ENCODE measurements around the gene CEP57L1. TPM values are rescaled to one million over a fixed set of nuclear protein-coding genes. Genes with fewer than 3 reads are reported as not detected.

The CEP57L1 gene
- total RNA-seq, 1 experiment from 2014 or later: 37.6 TPM

- Histone ChIP-seq H3K27me3 (ENCODE audit: control insufficient read depth, insufficient read depth, low read length) (no peaks in the 10 kb centered on the region), H3K4me3 (ENCODE audit: low read depth in 2 of 2, low read length in 2 of 2) (no peak overlapping the region), H3K9me3 (ENCODE audit: control insufficient read depth, insufficient read depth, low read depth, low read length) (no peaks in the 10 kb centered on the region), H3K36me3 (ENCODE audit: control insufficient read depth, insufficient read depth, low read length) (no peaks in the 10 kb centered on the region; the same call in 1 of the 2 replicates), H3K4me1 (ENCODE audit: control insufficient read depth, insufficient read depth, low read length) (no peaks in the 10 kb centered on the region), H3K27ac (ENCODE audit: low read length) (no peak overlapping the region)
- POLR2A ChIA-PET: no interaction called here
- no peak for ATAC-seq
- in situ Hi-C loops (cut with HindIII; ENCODE audit: low pct_unique_long_range_greater_than_20kb, low sequenced_read_pairs): no loop called here
- intact Hi-C loops (cut with micrococcal nuclease; ENCODE audit: unreplicated experiment): no loop called here
- no peak for DNase-seq (ENCODE audit: low read depth, low spot score)
- BruUV-seq (replicated peaks): no TSS peak
- TF ChIP-seq CTCF (IDR thresholded peaks at IDR 0.05) (no peak), TCF7L2 (IDR thresholded peaks at IDR 0.05; ENCODE audit: low read depth, low read length) (no peak), SIN3A (IDR thresholded peaks at IDR 0.05; ENCODE audit: borderline replicate concordance, insufficient read depth, low read depth, low read length) (no peak), POLR2AphosphoS5 (IDR thresholded peaks at IDR 0.05; ENCODE audit: low read depth, low read length) (no peak), REST (IDR thresholded peaks at IDR 0.05; ENCODE audit: insufficient read depth in 1 of 2, low read depth in 2 of 2, low read length in 1 of 2) (no peak)
- CTCF ChIA-PET: no interaction called here
These were observed 7.5 kb downstream of the CEP57L1 start for GRCh38 chr6:109102762-109103161.

GRCh38 chr6:109103942-109104341 lies 8.6 kb downstream of the CEP57L1 start:
- TF ChIP-seq REST (IDR thresholded peaks at IDR 0.05; ENCODE audit: insufficient read depth in 1 of 2, low read depth in 2 of 2, low read length in 1 of 2): no peak
- no peak for TF ChIP-seq SIN3A (IDR thresholded peaks at IDR 0.05; ENCODE audit: borderline replicate concordance, insufficient read depth, low read depth, low read length)
- TF ChIP-seq TCF7L2 (IDR thresholded peaks at IDR 0.05; ENCODE audit: low read depth, low read length): no peak
- no peak for TF ChIP-seq CTCF (IDR thresholded peaks at IDR 0.05)
- no TSS peak for BruUV-seq (replicated peaks)
- ChIA-PET CTCF (no interaction called here), POLR2A (no interaction called here)
- intact Hi-C loops (cut with micrococcal nuclease; ENCODE audit: unreplicated experiment) (no loop called here), in situ Hi-C loops (cut with HindIII; ENCODE audit: low pct_unique_long_range_greater_than_20kb, low sequenced_read_pairs) (no loop called here)
- no peak for ATAC-seq
- no peak overlapping the region for H3K27ac ChIP-seq (ENCODE audit: low read length)
- H3K36me3 ChIP-seq (ENCODE audit: control insufficient read depth, insufficient read depth, low read length): no peaks in the 10 kb centered on the region; the same call in 1 of the 2 replicates
- no peaks in the 10 kb centered on the region for H3K27me3 ChIP-seq (ENCODE audit: control insufficient read depth, insufficient read depth, low read length)
- no peak for DNase-seq (ENCODE audit: low read depth, low spot score)
- no peaks in the 10 kb centered on the region for H3K4me1 ChIP-seq (ENCODE audit: control insufficient read depth, insufficient read depth, low read length)
- no peak overlapping the region for H3K4me3 ChIP-seq (ENCODE audit: low read depth in 2 of 2, low read length in 2 of 2)
- no peaks in the 10 kb centered on the region for H3K9me3 ChIP-seq (ENCODE audit: control insufficient read depth, insufficient read depth, low read depth, low read length)

Measured in Panc1 (cell line).